ENCODE measurements around the gene MLF2. TPM values are rescaled to one million over a fixed set of nuclear protein-coding genes. Genes with fewer than 3 reads are reported as not detected.

MLF2 gene
- total RNA-seq, 1 donor from 2014 or later, result 108 TPM

GRCh38 chr12:6730169-6730568 is 22.8 kb downstream of the MLF2 start:
- TF ChIP-seq CTCF (IDR thresholded peaks at IDR 0.05), result no peak
- ATAC-seq (no peak), DNase-seq (no peak)
- Histone ChIP-seq H3K4me3 (no peak overlapping the region), H3K27me3 (ENCODE audit: low read depth) (no peaks in the 10 kb centered on the region), H3K4me1 (peaks cover 2% of the 10 kb centered on the region), H3K36me3 (peaks cover 68% of the 10 kb centered on the region), H3K9me3 (no peaks in the 10 kb centered on the region), H3K27ac (no peak overlapping the region)
- intact Hi-C loops (cut with DNase I), result loop anchor here (10.0 kb wide), 1 partner anchor 55 kb away; the partner anchor contains the start of gene CD4

GRCh38 chr12:6729186-6729585 is 23.8 kb downstream of the MLF2 start:
- peaks cover 61% of the 10 kb centered on the region for H3K36me3 ChIP-seq
- no peak for TF ChIP-seq CTCF (IDR thresholded peaks at IDR 0.05)
- H3K4me1 ChIP-seq, result peaks cover 11% of the 10 kb centered on the region
- H3K27ac ChIP-seq, result no peak overlapping the region
- no peak overlapping the region for H3K4me3 ChIP-seq
- intact Hi-C loops (cut with DNase I), result no loop called here
- ATAC-seq, result no peak
- no peak for DNase-seq
- H3K9me3 ChIP-seq, result no peaks in the 10 kb centered on the region
- no peaks in the 10 kb centered on the region for H3K27me3 ChIP-seq (ENCODE audit: low read depth)

- Histone ChIP-seq H3K9me3 (no peaks in the 10 kb centered on the region), H3K27me3 (ENCODE audit: low read depth) (no peaks in the 10 kb centered on the region), H3K27ac (no peak overlapping the region), H3K4me1 (peaks cover 11% of the 10 kb centered on the region), H3K36me3 (peaks cover 35% of the 10 kb centered on the region), H3K4me3 (no peak overlapping the region)
- TF ChIP-seq CTCF (IDR thresholded peaks at IDR 0.05), result no peak
- ATAC-seq, result no peak
- intact Hi-C loops (cut with DNase I), result no loop called here
- no peak for DNase-seq
Measured at GRCh38 chr12:6725350-6725749, 27.6 kb downstream of the MLF2 start.

GRCh38 chr12:6724409-6724797 is 28.5 kb downstream of the MLF2 start:
- ATAC-seq (peak; percentile 32 to 37), DNase-seq (peak; percentile 53)
- H3K27me3 ChIP-seq (ENCODE audit: low read depth), result no peaks in the 10 kb centered on the region
- H3K36me3 ChIP-seq, result peaks cover 25% of the 10 kb centered on the region
- TF ChIP-seq CTCF (IDR thresholded peaks at IDR 0.05), result no peak
- H3K4me3 ChIP-seq, result peak overlapping the region; percentile 70
- intact Hi-C loops (cut with DNase I), result no loop called here
- peak overlapping the region; percentile 91 for H3K27ac ChIP-seq
- H3K4me1 ChIP-seq, result peaks cover 11% of the 10 kb centered on the region
- H3K9me3 ChIP-seq, result no peaks in the 10 kb centered on the region

GRCh38 chr12:6723607-6724408 is 29.1 kb downstream of the MLF2 start, which contains the start of gene COPS7A:
Gene COPS7A (plus strand): TSS chr12:6724046. CDS start chr12:6724657, 611 bp downstream.
- peaks cover 11% of the 10 kb centered on the region for H3K4me1 ChIP-seq
- H3K9me3 ChIP-seq, result no peaks in the 10 kb centered on the region
- no peaks in the 10 kb centered on the region for H3K27me3 ChIP-seq (ENCODE audit: low read depth)
- peak within 1 kb of the TSS; percentile 91 for H3K27ac ChIP-seq
- H3K36me3 ChIP-seq, result peaks cover 19% of the 10 kb centered on the region
- ATAC-seq, result peak; percentile 99
- no peak for TF ChIP-seq CTCF (IDR thresholded peaks at IDR 0.05)
- intact Hi-C loops (cut with DNase I), result no loop called here
- H3K4me3 ChIP-seq, result peak within 1 kb of the TSS; percentile 70
- peak; percentile 99 for DNase-seq

Data from lower lobe of right lung (tissue), 2 donors.